IMR-90 (cell line): Measurements from ENCODE around the gene ATG9A.

Source experiments
- BHLHE40 ChIP-seq: fragments of 150-350 bp; IDR thresholded peaks from 2 replicates; pipeline ENCODE4 v1.6.1; 2016; ENCODE audit warnings: mild to moderate bottlenecking, low read depth, low read length
- CEBPB ChIP-seq: IDR thresholded peaks from 2 replicates; pipeline ENCODE4 v1.6.1; 2012; ENCODE audit warnings: low read depth, low read length, improper control_type of control experiment
- MAFK ChIP-seq: IDR thresholded peaks from 2 replicates; pipeline ENCODE4 v1.6.1; 2012; ENCODE audit warnings: low read depth, low read length, improper control_type of control experiment
- POLR2A ChIP-seq: IDR thresholded peaks from 2 replicates; pipeline ENCODE4 v1.6.1; 2012; ENCODE audit warnings: mild to moderate bottlenecking, low read depth, low read length
- RCOR1 ChIP-seq: IDR thresholded peaks from 2 replicates; pipeline ENCODE4 v1.6.1; 2012; ENCODE audit warnings: mild to moderate bottlenecking, low read length, improper control_type of control experiment; ENCODE audit not compliant: insufficient replicate concordance
- RFX5 ChIP-seq: IDR thresholded peaks from 2 replicates; pipeline ENCODE4 v1.8.0; 2012; ENCODE audit warnings: low read depth, mild to moderate bottlenecking, low read length, moderate library complexity
- TF ChIP-seq, protein P1 (sequence below): conservative IDR thresholded peaks from 2 replicates; pipeline ENCODE4 v1.5.1; 2012; ENCODE audit warnings: mild to moderate bottlenecking, low read depth, low read length, improper control_type of control experiment
- TF ChIP-seq, protein P2 (sequence below): fragments of 150-350 bp; IDR thresholded peaks from 2 replicates; pipeline ENCODE4 v1.6.1; 2017; ENCODE audit warnings: mild to moderate bottlenecking, antibody characterized with exemption, low read length, low read depth

- TF ChIP-seq, protein P1, sequence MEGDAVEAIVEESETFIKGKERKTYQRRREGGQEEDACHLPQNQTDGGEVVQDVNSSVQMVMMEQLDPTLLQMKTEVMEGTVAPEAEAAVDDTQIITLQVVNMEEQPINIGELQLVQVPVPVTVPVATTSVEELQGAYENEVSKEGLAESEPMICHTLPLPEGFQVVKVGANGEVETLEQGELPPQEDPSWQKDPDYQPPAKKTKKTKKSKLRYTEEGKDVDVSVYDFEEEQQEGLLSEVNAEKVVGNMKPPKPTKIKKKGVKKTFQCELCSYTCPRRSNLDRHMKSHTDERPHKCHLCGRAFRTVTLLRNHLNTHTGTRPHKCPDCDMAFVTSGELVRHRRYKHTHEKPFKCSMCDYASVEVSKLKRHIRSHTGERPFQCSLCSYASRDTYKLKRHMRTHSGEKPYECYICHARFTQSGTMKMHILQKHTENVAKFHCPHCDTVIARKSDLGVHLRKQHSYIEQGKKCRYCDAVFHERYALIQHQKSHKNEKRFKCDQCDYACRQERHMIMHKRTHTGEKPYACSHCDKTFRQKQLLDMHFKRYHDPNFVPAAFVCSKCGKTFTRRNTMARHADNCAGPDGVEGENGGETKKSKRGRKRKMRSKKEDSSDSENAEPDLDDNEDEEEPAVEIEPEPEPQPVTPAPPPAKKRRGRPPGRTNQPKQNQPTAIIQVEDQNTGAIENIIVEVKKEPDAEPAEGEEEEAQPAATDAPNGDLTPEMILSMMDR, result no peak
- no peak for TF ChIP-seq RCOR1
- no peak for TF ChIP-seq RFX5
- TF ChIP-seq CEBPB, result no peak
- TF ChIP-seq POLR2A, result peak; percentile 61; the same call in 1 of the 2 replicates
- TF ChIP-seq, protein P2, sequence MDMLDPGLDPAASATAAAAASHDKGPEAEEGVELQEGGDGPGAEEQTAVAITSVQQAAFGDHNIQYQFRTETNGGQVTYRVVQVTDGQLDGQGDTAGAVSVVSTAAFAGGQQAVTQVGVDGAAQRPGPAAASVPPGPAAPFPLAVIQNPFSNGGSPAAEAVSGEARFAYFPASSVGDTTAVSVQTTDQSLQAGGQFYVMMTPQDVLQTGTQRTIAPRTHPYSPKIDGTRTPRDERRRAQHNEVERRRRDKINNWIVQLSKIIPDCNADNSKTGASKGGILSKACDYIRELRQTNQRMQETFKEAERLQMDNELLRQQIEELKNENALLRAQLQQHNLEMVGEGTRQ, result no peak
- TF ChIP-seq MAFK, result no peak
- peak; percentile 46; the same call in 1 of the 2 replicates for TF ChIP-seq BHLHE40
Measured at GRCh38 chr2:219230059-219230540, 664 bp upstream of the ATG9A start.
